ENCODE data around the gene GSC. TPM values are rescaled to one million over a fixed set of nuclear protein-coding genes. Genes with fewer than 3 reads are reported as not detected.
"Not testable (repeated sequence)": the region's sequence is repeated elsewhere in the genome, so short reads cannot be mapped to it uniquely, and the experiment has no call there.

GSC gene
- not detected for total RNA-seq
- long read RNA-seq = 0 reads

DNA sequence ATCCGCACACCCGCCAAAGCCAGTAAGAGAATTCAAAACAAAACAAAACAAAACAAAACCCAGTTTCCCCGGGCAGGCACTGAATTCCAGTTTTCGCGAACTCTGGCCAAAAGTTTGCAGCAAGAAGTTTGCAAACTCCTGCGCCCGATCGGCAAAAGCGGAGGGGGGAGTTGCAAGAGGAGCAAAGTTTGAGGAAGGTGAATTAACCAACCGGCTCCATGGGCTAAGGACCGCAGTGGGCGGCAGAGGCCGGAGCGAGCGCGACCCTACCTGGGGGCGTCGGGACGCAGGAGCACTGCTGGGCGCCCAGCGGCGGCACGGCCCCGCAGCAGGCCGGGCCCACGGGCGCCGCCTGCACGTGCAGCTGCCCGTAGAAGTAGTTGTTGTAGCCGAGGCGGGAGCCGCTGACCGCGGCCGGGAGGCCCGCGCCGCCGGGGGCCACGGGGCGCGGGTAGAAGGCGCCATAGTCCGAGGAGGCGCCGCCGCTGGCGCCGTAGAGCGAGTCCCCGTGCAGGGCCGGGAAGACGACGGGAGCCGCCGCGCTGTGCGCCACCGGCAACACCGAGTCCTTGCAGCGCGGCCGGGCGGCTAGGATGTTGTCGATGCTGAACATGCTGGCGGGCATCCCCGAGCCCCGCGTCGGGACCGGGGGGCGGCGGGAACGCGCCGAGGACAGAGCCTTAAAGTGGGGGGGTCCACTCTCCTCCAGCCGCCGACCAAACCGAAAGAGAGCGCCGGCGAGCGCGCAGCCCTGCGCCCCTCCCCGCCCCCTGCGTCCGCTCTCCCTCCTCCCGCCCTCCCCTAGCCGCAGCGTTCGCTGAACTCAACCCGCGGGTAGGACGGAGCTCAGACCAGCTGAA is at the start of gene GSC:
GSC (minus strand) TSS at position 723 of the 860 bp plus-strand sequence; CDS start at position 625, 98 bp downstream.
- TF ChIP-seq, protein P1, sequence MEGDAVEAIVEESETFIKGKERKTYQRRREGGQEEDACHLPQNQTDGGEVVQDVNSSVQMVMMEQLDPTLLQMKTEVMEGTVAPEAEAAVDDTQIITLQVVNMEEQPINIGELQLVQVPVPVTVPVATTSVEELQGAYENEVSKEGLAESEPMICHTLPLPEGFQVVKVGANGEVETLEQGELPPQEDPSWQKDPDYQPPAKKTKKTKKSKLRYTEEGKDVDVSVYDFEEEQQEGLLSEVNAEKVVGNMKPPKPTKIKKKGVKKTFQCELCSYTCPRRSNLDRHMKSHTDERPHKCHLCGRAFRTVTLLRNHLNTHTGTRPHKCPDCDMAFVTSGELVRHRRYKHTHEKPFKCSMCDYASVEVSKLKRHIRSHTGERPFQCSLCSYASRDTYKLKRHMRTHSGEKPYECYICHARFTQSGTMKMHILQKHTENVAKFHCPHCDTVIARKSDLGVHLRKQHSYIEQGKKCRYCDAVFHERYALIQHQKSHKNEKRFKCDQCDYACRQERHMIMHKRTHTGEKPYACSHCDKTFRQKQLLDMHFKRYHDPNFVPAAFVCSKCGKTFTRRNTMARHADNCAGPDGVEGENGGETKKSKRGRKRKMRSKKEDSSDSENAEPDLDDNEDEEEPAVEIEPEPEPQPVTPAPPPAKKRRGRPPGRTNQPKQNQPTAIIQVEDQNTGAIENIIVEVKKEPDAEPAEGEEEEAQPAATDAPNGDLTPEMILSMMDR (IDR thresholded peaks at IDR 0.05) = no peak
- intact Hi-C loops (cut with DNase I) = no loop called here

DNA sequence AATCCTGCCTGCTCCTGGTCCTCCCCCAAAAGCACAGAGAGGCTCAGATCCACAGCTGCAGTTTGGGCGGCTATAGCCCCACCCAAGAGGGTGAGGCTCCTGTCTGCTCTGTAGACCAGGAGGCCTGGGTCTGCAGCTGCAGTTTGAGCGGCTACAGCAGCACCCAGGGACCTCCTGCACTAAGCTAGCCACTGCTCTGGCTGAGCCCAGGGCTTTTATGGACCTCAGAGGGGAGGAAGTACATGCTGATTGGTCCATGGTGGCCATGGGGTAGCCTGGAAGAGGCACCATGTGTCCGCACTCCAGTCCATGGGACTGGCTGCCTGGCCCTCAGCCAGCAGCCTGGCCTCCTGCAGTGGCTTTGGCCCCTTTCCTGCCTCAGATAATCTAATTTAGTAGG is 49.6 kb upstream of the GSC start:
- H3K4me3 ChIP-seq = no peak overlapping the region
- no peak overlapping the region for H3K27ac ChIP-seq
- intact Hi-C loops (cut with DNase I) = no loop called here
- H3K4me1 ChIP-seq = no peaks in the 10 kb centered on the region
- TF ChIP-seq, protein P1 (IDR thresholded peaks at IDR 0.05) = no peak
- H3K36me3 ChIP-seq = no peaks in the 10 kb centered on the region
- H3K27me3 ChIP-seq = no peaks in the 10 kb centered on the region
- no peak for DNase-seq
- H3K9me3 ChIP-seq = no peaks in the 10 kb centered on the region
- no peak for ATAC-seq

More for the DNA sequence above, at the start of gene GSC:
- Histone ChIP-seq H3K9me3 (no peaks in the 10 kb centered on the region), H3K4me1 (peaks cover 21% of the 10 kb centered on the region), H3K36me3 (no peaks in the 10 kb centered on the region), H3K4me3 (peak within 1 kb of the TSS; percentile 53), H3K27ac (no peak within 1 kb of the TSS), H3K27me3 (peaks cover 99% of the 10 kb centered on the region)
- no peak for DNase-seq
- peak; percentile 62 for ATAC-seq

DNA sequence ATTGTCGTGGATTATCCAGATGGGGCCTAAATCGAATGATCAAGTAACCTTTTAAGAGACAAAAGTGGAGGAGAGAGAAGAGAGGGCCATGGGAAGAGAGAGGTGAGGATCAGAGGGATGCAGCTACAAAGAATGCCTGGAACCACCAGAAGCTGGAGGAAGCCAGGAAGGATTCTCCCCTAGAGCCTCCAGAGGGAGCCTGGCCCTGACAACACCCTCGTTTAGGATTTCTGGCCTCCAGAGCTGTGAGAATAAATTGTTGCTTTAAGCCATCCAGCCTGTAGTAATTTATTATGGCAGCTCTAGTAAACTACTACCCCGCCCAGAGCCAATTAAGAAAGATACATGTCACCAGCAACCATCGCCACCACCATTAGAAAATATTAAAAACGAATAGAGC is 46.2 kb upstream of the GSC start:
- TF ChIP-seq, protein P1 (IDR thresholded peaks at IDR 0.05) = no peak
- DNase-seq (no peak), ATAC-seq (no peak)
- H3K4me3 ChIP-seq = no peak overlapping the region
- no peaks in the 10 kb centered on the region for H3K36me3 ChIP-seq
- H3K9me3 ChIP-seq = no peaks in the 10 kb centered on the region
- intact Hi-C loops (cut with DNase I) = no loop called here
- H3K27me3 ChIP-seq = no peaks in the 10 kb centered on the region
- H3K27ac ChIP-seq = no peak overlapping the region
- H3K4me1 ChIP-seq = no peaks in the 10 kb centered on the region

DNA sequence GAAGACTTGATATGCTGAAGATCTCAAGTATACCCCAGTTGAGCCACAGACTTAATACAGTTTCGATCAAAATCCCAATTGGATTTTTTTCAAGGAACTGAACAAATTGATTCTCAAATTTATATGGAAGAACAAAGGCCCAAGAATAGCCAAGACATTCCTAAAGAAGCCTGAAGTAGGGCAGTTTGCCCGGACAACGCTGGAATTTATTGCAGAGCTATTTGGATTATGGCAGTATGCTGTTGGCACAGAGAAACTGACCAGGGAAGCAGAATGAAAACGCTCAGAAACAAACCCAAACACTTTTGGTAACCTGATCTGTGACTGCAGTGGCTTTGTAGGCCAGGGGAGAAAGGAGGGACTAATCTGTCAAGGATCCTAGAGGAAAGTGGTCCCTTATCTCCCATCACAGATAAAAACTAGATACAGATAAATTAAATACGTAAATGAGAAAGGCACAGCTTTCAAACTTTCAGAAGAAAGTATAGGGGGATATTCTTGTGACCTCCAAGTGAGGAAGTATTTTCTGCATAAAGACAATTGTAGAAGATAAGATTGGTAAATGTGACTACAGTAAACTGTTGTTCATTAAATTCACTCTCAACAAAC is 35.9 kb upstream of the GSC start:
- Histone ChIP-seq H3K9me3 (no peaks in the 10 kb centered on the region), H3K4me1 (no peaks in the 10 kb centered on the region), H3K36me3 (no peaks in the 10 kb centered on the region), H3K4me3 (no peak overlapping the region), H3K27me3 (no peaks in the 10 kb centered on the region), H3K27ac (no peak overlapping the region)
- intact Hi-C loops (cut with DNase I) = no loop called here
- TF ChIP-seq, protein P1 (IDR thresholded peaks at IDR 0.05) = no peak
- DNase-seq (no peak), ATAC-seq (no peak)

DNA sequence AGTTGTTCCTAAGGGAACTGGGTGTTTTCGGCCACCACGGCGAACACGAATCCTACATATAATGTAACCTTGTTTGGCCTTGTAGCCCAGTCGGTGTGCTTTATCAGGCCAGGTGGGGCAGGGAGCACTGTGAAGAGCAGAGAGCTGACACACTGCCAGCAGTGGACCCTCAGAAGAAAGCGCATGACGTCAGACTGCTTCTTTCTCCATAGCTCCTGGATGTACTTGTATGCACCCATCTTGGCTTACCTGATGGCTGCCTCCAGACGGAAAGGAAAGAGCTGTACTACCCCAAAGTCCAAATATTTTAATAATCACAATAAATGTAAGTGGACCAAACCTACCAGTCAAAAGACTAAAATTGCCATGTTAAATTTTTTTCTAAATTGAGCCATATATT is 31.3 kb upstream of the GSC start:
- ATAC-seq = no peak
- Histone ChIP-seq H3K27me3 (no peaks in the 10 kb centered on the region), H3K4me3 (no peak overlapping the region), H3K4me1 (no peaks in the 10 kb centered on the region), H3K27ac (no peak overlapping the region), H3K36me3 (no peaks in the 10 kb centered on the region), H3K9me3 (no peaks in the 10 kb centered on the region)
- intact Hi-C loops (cut with DNase I) = no loop called here
- no peak for DNase-seq
- TF ChIP-seq, protein P1 (IDR thresholded peaks at IDR 0.05) = no peak

DNA sequence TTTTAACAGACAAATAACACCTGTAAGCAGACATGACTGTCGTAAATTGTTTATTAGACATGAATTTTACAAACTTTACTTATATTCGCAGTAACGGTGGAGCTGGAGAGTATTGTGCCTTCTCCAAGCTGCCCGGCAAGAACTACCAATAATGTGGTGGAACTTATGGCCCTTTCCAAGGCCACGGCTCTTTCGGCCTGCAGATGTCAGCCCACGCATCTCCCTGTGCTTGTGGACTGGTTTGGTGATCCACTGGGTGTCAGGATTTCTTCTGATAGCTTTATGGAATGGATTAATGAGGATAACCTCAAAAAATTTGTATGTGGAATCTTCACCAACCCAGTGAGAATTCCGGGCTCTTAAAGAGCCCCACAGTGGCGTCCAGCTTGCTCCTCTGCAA is 30.9 kb upstream of the GSC start:
- DNase-seq; H3K27ac ChIP-seq; H3K36me3 ChIP-seq; H3K9me3 ChIP-seq; intact Hi-C loops (cut with DNase I); H3K4me3 ChIP-seq; ATAC-seq; H3K27me3 ChIP-seq; H3K4me1 ChIP-seq: not testable (repeated sequence)
